Activated CD4-positive, alpha-beta memory T cell treated with anti-CD3 and anti-CD28 coated beads for 36 hours (primary cell): ENCODE data around the gene AK4. TPM values are rescaled to one million over a fixed set of nuclear protein-coding genes. Genes with fewer than 3 reads are reported as not detected.
"Not testable (repeated sequence)": the region's sequence is repeated elsewhere in the genome, so short reads cannot be mapped to it uniquely, and the experiment has no call there.

ENCODE experiments used
- CTCF ChIA-PET: fragments of 350-600 bp; sonication (Branson Sonifier 250); formaldehyde crosslinking; loops from one replicate; lab custom pipeline; 2021; ENCODE audit warnings: antibody characterized with exemption, inconsistent platforms; lab: Charles Lee
- POLR2A ChIA-PET: fragments of 350-600 bp; sonication (Branson Sonifier 250); formaldehyde crosslinking; loops from one replicate; lab custom pipeline; 2021; ENCODE audit warnings: antibody characterized with exemption; lab: Charles Lee
- DNase-seq: peaks from one replicate; pipeline ENCODE4 v3.0.0-alpha.2; 2020
- H3K27ac Mint-ChIP-seq: one replicate; pipeline ENCODE4 v1.8.0; 2021; ENCODE audit warnings: mixed read lengths
- H3K27me3 Mint-ChIP-seq: one replicate; pipeline ENCODE4 v1.8.0; 2021; ENCODE audit warnings: mixed read lengths
- H3K36me3 Mint-ChIP-seq: one replicate; pipeline ENCODE4 v1.8.0; 2021; ENCODE audit warnings: mixed read lengths
- H3K4me1 Mint-ChIP-seq: one replicate; pipeline ENCODE4 v1.8.0; 2021; ENCODE audit warnings: low read depth, mixed read lengths
- H3K4me3 Mint-ChIP-seq: one replicate; pipeline ENCODE4 v1.8.0; 2021; ENCODE audit warnings: mild to moderate bottlenecking, mixed read lengths
- H3K9me3 Mint-ChIP-seq: one replicate; pipeline ENCODE4 v1.8.0; 2021; ENCODE audit warnings: mixed read lengths
- intact Hi-C: fragments of 100-400 bp; cut with micrococcal nuclease; formaldehyde crosslinking; loops from one replicate; pipeline ENCODE4 v1.15.1; 2023
- total RNA-seq, 2 experiments: library from RNA; stranded (reverse); gene quantifications; one replicate each; pipeline ENCODE4 v1.2.3, GENCODE V29; 2021

The AK4 gene
- total RNA-seq, 2 experiments from 2014 or later = 42.7 to 45.5 TPM

GRCh38 chr1:65139793-65140192 is 8.2 kb upstream of the AK4 start:
- DNase-seq, H3K4me3 Mint-ChIP-seq, H3K27ac Mint-ChIP-seq, H3K36me3 Mint-ChIP-seq, POLR2A ChIA-PET, CTCF ChIA-PET, H3K9me3 Mint-ChIP-seq, H3K27me3 Mint-ChIP-seq, H3K4me1 Mint-ChIP-seq: not testable (repeated sequence)
- intact Hi-C loops = loop anchor here (10.0 kb wide), 1 partner anchor 255 kb away; no protein-coding TSS in a partner anchor

GRCh38 chr1:65141394-65141793 is 6.6 kb upstream of the AK4 start:
- Mint-ChIP-seq H3K4me1 (no peaks in the 10 kb centered on the region), H3K27me3 (peaks cover 17% of the 10 kb centered on the region), H3K9me3 (no peaks in the 10 kb centered on the region), H3K27ac (no peak overlapping the region), H3K36me3 (no peaks in the 10 kb centered on the region), H3K4me3 (no peak overlapping the region)
- no peak for DNase-seq
- ChIA-PET POLR2A (no interaction called here), CTCF (no interaction called here)
- intact Hi-C loops = loop anchor here (10.0 kb wide), 1 partner anchor 253 kb away; no protein-coding TSS in a partner anchor

GRCh38 chr1:65141918-65142317 is 6.1 kb upstream of the AK4 start:
- no peak for DNase-seq
- Mint-ChIP-seq H3K27me3 (peaks cover 22% of the 10 kb centered on the region), H3K4me3 (no peak overlapping the region), H3K4me1 (peaks cover 3% of the 10 kb centered on the region), H3K9me3 (no peaks in the 10 kb centered on the region), H3K27ac (no peak overlapping the region), H3K36me3 (no peaks in the 10 kb centered on the region)
- intact Hi-C loops = loop anchor here (10.0 kb wide), 1 partner anchor 253 kb away; no protein-coding TSS in a partner anchor
- ChIA-PET POLR2A (no interaction called here), CTCF (no interaction called here)

- H3K4me1 Mint-ChIP-seq, POLR2A ChIA-PET, H3K27ac Mint-ChIP-seq, H3K36me3 Mint-ChIP-seq, H3K9me3 Mint-ChIP-seq, CTCF ChIA-PET, H3K4me3 Mint-ChIP-seq, DNase-seq: not testable (repeated sequence)
- intact Hi-C loops = loop anchor here (10.0 kb wide), 1 partner anchor 252 kb away; no protein-coding TSS in a partner anchor
- H3K27me3 Mint-ChIP-seq = peaks cover 26% of the 10 kb centered on the region
Measured at GRCh38 chr1:65143112-65143658, 4.8 kb upstream of the AK4 start.

- Mint-ChIP-seq H3K36me3 (no peaks in the 10 kb centered on the region), H3K27me3 (peaks cover 31% of the 10 kb centered on the region), H3K4me3 (peak overlapping the region; percentile 76), H3K27ac (no peak overlapping the region), H3K9me3 (no peaks in the 10 kb centered on the region), H3K4me1 (peaks cover 14% of the 10 kb centered on the region)
- intact Hi-C loops = loop anchor here (5.0 to 10.0 kb wide), 3 partner anchors 85 to 248 kb away; no protein-coding TSS in a partner anchor
- ChIA-PET CTCF (no interaction called here), POLR2A (no interaction called here)
- no peak for DNase-seq
Measured at GRCh38 chr1:65146908-65147423, 1.0 kb upstream of the AK4 start.

GRCh38 chr1:65147424-65148177 is 402 bp upstream of the AK4 start:
- intact Hi-C loops = loop anchor here (2.0 to 10.0 kb wide), 6 partner anchors 65 to 277 kb away; no protein-coding TSS in a partner anchor
- Mint-ChIP-seq H3K4me3 (peak overlapping the region; percentile 76), H3K4me1 (peaks cover 14% of the 10 kb centered on the region), H3K36me3 (no peaks in the 10 kb centered on the region), H3K27ac (peak overlapping the region; percentile 28), H3K9me3 (no peaks in the 10 kb centered on the region), H3K27me3 (peaks cover 31% of the 10 kb centered on the region)
- CTCF ChIA-PET = no interaction called here
- peak; percentile 53 for DNase-seq
- POLR2A ChIA-PET = interaction anchor here (1.2 to 2.0 kb wide), 2 partner anchors 80 to 82 kb away, joined by 7 to 9 read pairs; no protein-coding TSS in a partner anchor

DNA sequence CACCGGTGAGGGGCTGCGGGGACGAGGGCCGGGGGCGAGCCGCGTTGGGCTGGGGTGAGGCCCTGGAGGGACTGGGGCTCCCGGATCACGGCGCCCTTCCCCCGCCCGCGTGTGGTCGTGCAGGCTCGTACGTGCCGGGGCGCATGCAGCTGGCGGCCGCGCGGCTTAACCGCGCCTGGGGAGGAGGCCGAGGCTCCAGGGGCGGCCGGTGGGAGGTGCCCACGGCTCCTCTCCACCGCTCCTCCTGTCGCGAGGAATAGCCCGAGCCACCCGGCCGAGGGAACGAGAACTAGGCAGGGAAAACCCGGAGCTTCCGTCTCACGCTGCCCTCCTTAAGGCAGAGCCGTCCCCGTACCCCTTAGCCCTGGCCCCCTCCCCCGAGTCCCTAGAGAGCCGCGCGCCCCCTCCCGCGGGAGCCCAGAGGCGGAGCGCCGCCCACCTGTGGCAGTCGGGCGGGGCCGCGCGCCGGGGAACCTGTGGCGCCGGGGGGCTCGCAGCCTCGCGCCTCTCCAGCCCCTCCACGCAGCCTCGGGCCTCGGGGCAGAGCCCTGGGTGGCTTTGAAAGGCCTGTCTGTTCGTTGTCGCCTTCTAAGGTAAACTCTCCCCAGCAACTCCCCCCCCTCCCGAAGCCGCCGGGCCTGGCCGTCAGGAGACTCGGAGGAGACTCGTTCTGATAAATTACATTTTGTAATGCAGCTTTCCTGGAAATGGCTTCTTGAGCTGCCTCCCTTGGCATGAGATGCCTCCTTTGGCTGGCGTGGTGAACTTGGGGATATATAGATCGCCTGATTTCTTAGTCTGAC is 746 bp downstream of the AK4 start:
- Mint-ChIP-seq H3K27me3 (peaks cover 31% of the 10 kb centered on the region), H3K4me3 (peak overlapping the region; percentile 76), H3K36me3 (no peaks in the 10 kb centered on the region), H3K9me3 (no peaks in the 10 kb centered on the region), H3K4me1 (peaks cover 14% of the 10 kb centered on the region), H3K27ac (no peak overlapping the region)
- ChIA-PET POLR2A (interaction anchor here (0.6 to 2.0 kb wide), 4 partner anchors 11 to 355 kb away, joined by 4 to 9 read pairs (median 6); no protein-coding TSS in a partner anchor), CTCF (interaction anchor here (0.8 kb wide), 1 partner anchor 539 kb away, joined by 3 read pairs; no protein-coding TSS in a partner anchor)
- peak; percentile 65 for DNase-seq
- intact Hi-C loops = loop anchor here (2.0 to 10.0 kb wide), 6 partner anchors 64 to 276 kb away; no protein-coding TSS in a partner anchor

DNA sequence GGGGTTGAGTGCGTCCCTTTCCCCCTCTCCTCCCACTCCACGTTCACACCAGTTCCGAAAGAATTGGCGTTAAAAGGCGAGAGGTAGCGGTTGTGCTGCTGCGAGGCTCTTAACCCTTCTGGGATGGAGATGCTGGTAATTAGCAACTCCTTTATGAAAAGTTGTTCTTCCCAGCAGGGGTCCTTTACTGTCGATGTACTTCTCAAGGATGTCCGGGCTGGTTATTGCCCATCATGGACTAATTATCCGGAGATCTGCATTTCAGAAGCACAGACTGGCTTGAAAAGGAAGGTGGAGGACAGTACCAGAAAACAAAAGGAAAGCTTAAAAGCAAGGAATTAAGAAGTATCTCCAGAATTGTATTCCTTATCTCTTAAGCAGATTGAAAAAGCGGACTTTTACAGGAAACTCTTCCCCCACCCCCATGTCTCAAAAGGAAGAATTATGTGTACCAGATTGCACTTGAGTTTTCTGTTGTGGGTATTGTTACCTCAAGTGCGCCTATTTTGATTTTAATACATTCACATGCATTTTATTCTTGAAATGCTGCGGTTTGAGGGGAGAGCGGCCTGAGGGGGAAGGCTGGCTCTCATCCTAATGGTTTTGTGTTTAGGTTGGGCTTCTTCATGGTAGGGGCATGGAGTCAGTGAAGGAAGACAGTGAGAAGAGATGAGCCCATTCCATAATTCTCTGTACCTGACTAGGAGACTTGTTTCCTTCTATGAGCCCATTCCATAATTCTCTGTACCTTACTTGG is 1.5 kb downstream of the AK4 start:
- DNase-seq = no peak
- H3K27ac Mint-ChIP-seq = no peak overlapping the region
- H3K4me3 Mint-ChIP-seq = peak overlapping the region; percentile 75
- ChIA-PET POLR2A (interaction anchor here (0.6 to 2.0 kb wide), 2 partner anchors 83 to 356 kb away, joined by 6 to 9 read pairs; no protein-coding TSS in a partner anchor), CTCF (interaction anchor here (0.8 kb wide), 1 partner anchor 538 kb away, joined by 3 read pairs; no protein-coding TSS in a partner anchor)
- intact Hi-C loops = loop anchor here (2.0 to 10.0 kb wide), 6 partner anchors 63 to 275 kb away; no protein-coding TSS in a partner anchor
- H3K27me3 Mint-ChIP-seq = peaks cover 29% of the 10 kb centered on the region
- no peaks in the 10 kb centered on the region for H3K9me3 Mint-ChIP-seq
- H3K4me1 Mint-ChIP-seq = peaks cover 14% of the 10 kb centered on the region
- H3K36me3 Mint-ChIP-seq = no peaks in the 10 kb centered on the region

DNA sequence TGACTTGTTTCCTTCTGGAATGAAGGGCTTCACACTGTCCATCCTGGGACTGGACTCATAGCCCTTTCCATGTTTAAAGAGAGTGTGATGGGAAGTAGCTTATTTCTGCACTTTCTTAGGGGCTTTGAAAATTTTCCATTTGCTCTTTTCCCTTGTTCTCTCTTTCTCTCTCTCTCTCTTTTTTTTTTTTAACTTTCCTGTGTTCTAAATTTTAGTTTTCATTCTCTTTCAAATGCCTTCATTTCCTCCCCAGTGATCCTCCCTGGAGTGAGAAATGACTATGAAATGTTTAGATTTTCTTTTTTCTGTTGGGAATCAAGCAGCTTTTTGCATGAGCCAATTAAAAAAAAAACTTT is 2.1 kb downstream of the AK4 start:
- peaks cover 25% of the 10 kb centered on the region for H3K27me3 Mint-ChIP-seq
- no peak overlapping the region for H3K4me3 Mint-ChIP-seq
- DNase-seq = no peak
- intact Hi-C loops = no loop called here
- H3K36me3 Mint-ChIP-seq = no peaks in the 10 kb centered on the region
- CTCF ChIA-PET = no interaction called here
- POLR2A ChIA-PET = no interaction called here
- H3K9me3 Mint-ChIP-seq = no peaks in the 10 kb centered on the region
- H3K4me1 Mint-ChIP-seq = peaks cover 14% of the 10 kb centered on the region
- H3K27ac Mint-ChIP-seq = no peak overlapping the region

DNA sequence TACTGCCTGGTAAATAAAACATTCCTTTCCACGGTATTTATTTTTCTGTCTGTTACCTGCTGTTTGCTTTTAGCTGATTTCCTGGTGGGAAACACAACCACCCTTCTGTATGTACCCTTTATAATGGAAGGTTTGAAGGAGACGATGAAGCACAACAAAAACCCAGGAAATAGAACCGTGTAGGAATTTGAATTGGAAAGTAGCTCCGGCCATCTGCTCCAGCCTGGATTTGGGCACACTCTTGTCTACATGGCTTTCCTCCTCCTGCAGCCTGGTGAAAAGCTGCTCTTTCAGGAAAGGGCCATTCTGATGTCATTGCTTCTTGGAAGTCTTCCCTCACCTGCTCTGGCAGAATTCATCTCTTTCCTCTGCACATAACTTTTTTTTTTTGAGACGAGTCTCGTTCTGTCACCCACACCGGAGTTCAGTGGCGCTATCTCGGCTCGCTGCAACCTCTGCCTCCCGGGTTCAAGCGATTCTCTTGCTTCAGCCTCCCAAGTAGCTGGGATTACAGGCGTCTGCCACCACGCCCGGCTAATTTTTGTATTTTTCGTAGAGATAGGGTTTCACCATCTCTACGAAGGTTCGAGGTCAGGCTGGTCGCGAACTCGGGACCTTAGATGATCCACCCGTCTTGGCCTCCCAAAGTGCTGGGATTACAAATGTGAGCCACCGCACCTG is 2.7 kb downstream of the AK4 start:
- Mint-ChIP-seq H3K36me3 (no peaks in the 10 kb centered on the region), H3K4me1 (peaks cover 14% of the 10 kb centered on the region), H3K27me3 (peaks cover 19% of the 10 kb centered on the region), H3K4me3 (no peak overlapping the region), H3K27ac (no peak overlapping the region), H3K9me3 (no peaks in the 10 kb centered on the region)
- ChIA-PET POLR2A (interaction anchor here (0.6 kb wide), 1 partner anchor 65 kb away, joined by 6 read pairs; no protein-coding TSS in a partner anchor), CTCF (no interaction called here)
- no peak for DNase-seq
- intact Hi-C loops = no loop called here
